K562 (cell line): ENCODE data around the gene ITGAE. TPM values are rescaled to one million over a fixed set of nuclear protein-coding genes. Genes with fewer than 3 reads are reported as not detected.

Experiments used
- ARNT ChIP-seq, 2 experiments: fragments of 450-650 bp; IDR thresholded peaks; 2 replicates each; pipeline ENCODE4 v1.6.1; 2016; ENCODE audit warnings: mild to moderate bottlenecking in 1 of 2
- BCLAF1 ChIP-seq, 2 experiments: fragments of 450-650 bp in 1 of 2; IDR thresholded peaks; 2 replicates each; pipeline ENCODE4 v1.6.1; 2011 to 2017; ENCODE audit warnings: low read depth in 2 of 2, antibody characterized with exemption in 1 of 2, borderline replicate concordance in 1 of 2, low read length in 1 of 2, mild to moderate bottlenecking in 1 of 2, mixed read lengths in 1 of 2; ENCODE audit not compliant: control insufficient read depth in 1 of 2
- DIDO1 ChIP-seq: fragments of 450-650 bp; IDR thresholded peaks from 2 replicates; pipeline ENCODE4 v1.6.1; 2016; ENCODE audit warnings: low read depth, missing biosample characterization, missing genetic modification characterization
- ETV6 ChIP-seq, 3 experiments: fragments of 150-350 bp in 1 of 3; sonication (generic) in 1 of 3; formaldehyde crosslinking in 1 of 3; IDR thresholded peaks; 2 replicates each; pipeline versions ENCODE4 v1.6.1 to v1.8.0; 2014 to 2022; ENCODE audit warnings: borderline replicate concordance in 2 of 3, low read depth in 2 of 3, antibody characterized with exemption in 1 of 3, low read length in 1 of 3, mild to moderate bottlenecking in 1 of 3, missing genetic modification reagents in 1 of 3
- FOXM1 ChIP-seq, 2 experiments: fragments of 450-650 bp in 1 of 2; sonication (generic) in 1 of 2; formaldehyde crosslinking in 1 of 2; IDR thresholded peaks; 2 replicates each; pipeline versions ENCODE4 v1.6.1 to v1.9.0; 2017 to 2022; ENCODE audit warnings: low read depth in 2 of 2, mild to moderate bottlenecking in 2 of 2, missing genetic modification reagents in 1 of 2, moderate library complexity in 1 of 2
- HMG20B ChIP-seq: fragments of 250-450 bp; sonication (Bioruptor Pico); IDR thresholded peaks from 2 replicates; pipeline ENCODE4 v1.5.0; 2021; ENCODE audit warnings: mild to moderate bottlenecking
- KAT8 ChIP-seq: fragments of 450-650 bp; IDR thresholded peaks from 2 replicates; pipeline ENCODE4 v1.6.1; 2016; ENCODE audit warnings: low read depth, mild to moderate bottlenecking
- ZBTB49 ChIP-seq: sonication (generic); formaldehyde crosslinking; IDR thresholded peaks from 2 replicates; pipeline ENCODE4 v1.8.0; 2022; ENCODE audit warnings: missing genetic modification reagents, mild to moderate bottlenecking, borderline replicate concordance
- ZNF3 ChIP-seq: fragments of 250-450 bp; sonication (Bioruptor Pico); IDR thresholded peaks from 2 replicates; pipeline ENCODE4 v1.5.0; 2021; ENCODE audit warnings: mild to moderate bottlenecking, moderate library complexity
- ZNF436 ChIP-seq: fragments of 250-450, 450-650 bp; sonication (Bioruptor Pico); formaldehyde crosslinking; IDR thresholded peaks from 2 replicates; pipeline ENCODE4 v1.7.0; 2020; ENCODE audit warnings: mild to moderate bottlenecking
- ZNF584 ChIP-seq: fragments of 200-800 bp; sonication (Bioruptor generic); IDR thresholded peaks from 2 replicates; pipeline ENCODE4 v1.6.1; 2016; ENCODE audit warnings: low read depth, mild to moderate bottlenecking, missing genetic modification characterization, missing compliant biosample characterization
- polyA plus RNA-seq, 8 experiments: library from polyadenylated mRNA; depleted of rRNA in 4 of 8; stranded (reverse) in 5 of 8; unstranded in 3 of 8; fragments of >200 nt; fragmentation: Nextera tagmentation in 2 of 8; fragmentation: Illumina TruSeq in 1 of 8; extraction: Ambion mirVana in 2 of 8; extraction: Trizol in 1 of 8; gene quantifications; 2 replicates each; pipeline versions ENCODE4 v1.2.1 to v1.2.3, GENCODE V29; 2011 to 2014; ENCODE audit warnings: inconsistent platforms in 1 of 8, missing spikeins in 1 of 8
- total RNA-seq, 7 experiments: library from RNA; depleted of rRNA in 6 of 7; stranded (reverse); fragments of >200 nt in 6 of 7; fragmentation: Illumina TruSeq in 2 of 7; extraction: Trizol in 2 of 7; gene quantifications; 2 replicates each; pipeline versions ENCODE4 v1.2.1 to v1.2.3, GENCODE V29; 2011 to 2021; ENCODE audit warnings: low replicate concordance in 1 of 7
- TF ChIP-seq, protein P1 (sequence below), 2 experiments: fragments of 200-800 bp in 1 of 2; sonication (Bioruptor generic) in 1 of 2; sonication (generic) in 1 of 2; formaldehyde crosslinking in 1 of 2; IDR thresholded peaks in 1 of 2; conservative IDR thresholded peaks in 1 of 2; 2 replicates each; pipeline versions ENCODE4 v1.5.0 to v1.6.1; 2016 to 2020; ENCODE audit warnings: missing compliant biosample characterization in 1 of 2, missing genetic modification characterization in 1 of 2, missing genetic modification reagents in 1 of 2
- TF ChIP-seq, protein P2 (sequence below): IDR thresholded peaks from 3 replicates; pipeline ENCODE4 v1.6.1; 2011; ENCODE audit warnings: borderline replicate concordance, mild to moderate bottlenecking; ENCODE audit not compliant: insufficient read length, insufficient read depth
- TF ChIP-seq, protein P3 (sequence below): fragments of 450-650 bp; formaldehyde crosslinking; IDR thresholded peaks from 2 replicates; pipeline ENCODE4 v1.4.0; 2020; ENCODE audit warnings: mild to moderate bottlenecking, moderate library complexity

Gene ITGAE
- total and polyA plus RNA-seq, 9 of the 15 experiments (the other 6 are each of a cell fraction or from before 2014, with no cell fraction given), result 14.8 to 160 (median 27.0) TPM

- TF ChIP-seq, protein P1, sequence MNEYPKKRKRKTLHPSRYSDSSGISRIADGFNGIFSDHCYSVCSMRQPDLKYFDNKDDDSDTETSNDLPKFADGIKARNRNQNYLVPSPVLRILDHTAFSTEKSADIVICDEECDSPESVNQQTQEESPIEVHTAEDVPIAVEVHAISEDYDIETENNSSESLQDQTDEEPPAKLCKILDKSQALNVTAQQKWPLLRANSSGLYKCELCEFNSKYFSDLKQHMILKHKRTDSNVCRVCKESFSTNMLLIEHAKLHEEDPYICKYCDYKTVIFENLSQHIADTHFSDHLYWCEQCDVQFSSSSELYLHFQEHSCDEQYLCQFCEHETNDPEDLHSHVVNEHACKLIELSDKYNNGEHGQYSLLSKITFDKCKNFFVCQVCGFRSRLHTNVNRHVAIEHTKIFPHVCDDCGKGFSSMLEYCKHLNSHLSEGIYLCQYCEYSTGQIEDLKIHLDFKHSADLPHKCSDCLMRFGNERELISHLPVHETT (CRISPR knock-in tag; conservative IDR thresholded peaks at IDR 0.05 in 1 of 2, IDR thresholded peaks at IDR 0.05 in 1 of 2), result no peak
- TF ChIP-seq KAT8 (no peak), ETV6 (IDR thresholded peaks at IDR 0.05; ENCODE audit: borderline replicate concordance in 1 of 2, low read depth in 2 of 2, low read length in 1 of 2) (no peak), ETV6 (CRISPR knock-in tag; IDR thresholded peaks at IDR 0.05; ENCODE audit: borderline replicate concordance) (no peak), FOXM1 (IDR thresholded peaks at IDR 0.05; ENCODE audit: low read depth) (no peak), FOXM1 (CRISPR knock-in tag; IDR thresholded peaks at IDR 0.05; ENCODE audit: low read depth) (no peak), ZNF436 (CRISPR knock-in tag) (no peak), ARNT (IDR thresholded peaks at IDR 0.05) (no peak), HMG20B (CRISPR knock-in tag) (no peak), ZNF3 (CRISPR knock-in tag) (no peak), BCLAF1 (IDR thresholded peaks at IDR 0.05; ENCODE audit: borderline replicate concordance in 1 of 2, control insufficient read depth in 1 of 2, low read depth in 2 of 2, low read length in 1 of 2) (no peak), DIDO1 (tag) (no peak), ZNF584 (CRISPR knock-in tag) (no peak), ZBTB49 (CRISPR knock-in tag) (no peak)
- TF ChIP-seq, protein P2, sequence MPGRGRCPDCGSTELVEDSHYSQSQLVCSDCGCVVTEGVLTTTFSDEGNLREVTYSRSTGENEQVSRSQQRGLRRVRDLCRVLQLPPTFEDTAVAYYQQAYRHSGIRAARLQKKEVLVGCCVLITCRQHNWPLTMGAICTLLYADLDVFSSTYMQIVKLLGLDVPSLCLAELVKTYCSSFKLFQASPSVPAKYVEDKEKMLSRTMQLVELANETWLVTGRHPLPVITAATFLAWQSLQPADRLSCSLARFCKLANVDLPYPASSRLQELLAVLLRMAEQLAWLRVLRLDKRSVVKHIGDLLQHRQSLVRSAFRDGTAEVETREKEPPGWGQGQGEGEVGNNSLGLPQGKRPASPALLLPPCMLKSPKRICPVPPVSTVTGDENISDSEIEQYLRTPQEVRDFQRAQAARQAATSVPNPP, result no peak
- TF ChIP-seq, protein P3, sequence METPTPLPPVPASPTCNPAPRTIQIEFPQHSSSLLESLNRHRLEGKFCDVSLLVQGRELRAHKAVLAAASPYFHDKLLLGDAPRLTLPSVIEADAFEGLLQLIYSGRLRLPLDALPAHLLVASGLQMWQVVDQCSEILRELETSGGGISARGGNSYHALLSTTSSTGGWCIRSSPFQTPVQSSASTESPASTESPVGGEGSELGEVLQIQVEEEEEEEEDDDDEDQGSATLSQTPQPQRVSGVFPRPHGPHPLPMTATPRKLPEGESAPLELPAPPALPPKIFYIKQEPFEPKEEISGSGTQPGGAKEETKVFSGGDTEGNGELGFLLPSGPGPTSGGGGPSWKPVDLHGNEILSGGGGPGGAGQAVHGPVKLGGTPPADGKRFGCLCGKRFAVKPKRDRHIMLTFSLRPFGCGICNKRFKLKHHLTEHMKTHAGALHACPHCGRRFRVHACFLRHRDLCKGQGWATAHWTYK (CRISPR knock-in tag), result 0 out of 2 replicates have a peak, but pooled peaks have one; percentile 25
Observed at GRCh38 chr17:3668279-3669084, 132.5 kb downstream of the ITGAE start, which contains the start of the genes EMC6 and TAX1BP3 (continued).
